Measurements from ENCODE around the gene TMEM63B. TPM values are rescaled to one million over a fixed set of nuclear protein-coding genes. Genes with fewer than 3 reads are reported as not detected.
"Not testable (repeated sequence)": the region's sequence is repeated elsewhere in the genome, so short reads cannot be mapped to it uniquely, and the experiment has no call there.

TMEM63B gene
- polyA plus RNA-seq, 2 of the 4 experiments (the other 2 are of a cell fraction) = 21.6 to 24.0 TPM

- WGBS (ENCODE audit: missing lambda C conversion rate) = 88% methylated on average over 4 of the region's 5 CpGs
These were observed 67.0 kb downstream of the TMEM63B start for GRCh38 chr6:44194326-44194725.

GRCh38 chr6:44196351-44196750 is 69.0 kb downstream of the TMEM63B start:
- WGBS (ENCODE audit: missing lambda C conversion rate) = 86% methylated on average over 11 of the region's 11 CpGs
- FAIRE-seq = not testable (repeated sequence)

More at GRCh38 chr6:44194326-44194725, 67.0 kb downstream of the TMEM63B start:
- no peak overlapping the region for H3K4me3 ChIP-seq
- no peak overlapping the region for H3K27ac ChIP-seq
- DNase-seq (ENCODE audit: low read depth in 1 of 2, low spot score in 1 of 2) = no peak
- no peak for TF ChIP-seq PBX3 (IDR thresholded peaks at IDR 0.05)
- no peak for TF ChIP-seq ZC3H11A (IDR thresholded peaks at IDR 0.05)
- TF ChIP-seq HMGXB4 (CRISPR knock-in tag; IDR thresholded peaks at IDR 0.05; ENCODE audit: borderline replicate concordance) = no peak
- no peak for ATAC-seq
- no peaks in the 10 kb centered on the region for H3K9me3 ChIP-seq
- FAIRE-seq = no peak
- ChIA-PET CTCF (interaction anchor here (0.6 to 1.6 kb wide), 4 partner anchors 8 to 369 kb away, joined by 3 to 4 read pairs (median 3); no protein-coding TSS in a partner anchor), POLR2A (no interaction called here)
- no peak overlapping the region for H3K4me2 ChIP-seq
- no peaks in the 10 kb centered on the region for H3K4me1 ChIP-seq

GRCh38 chr6:44198684-44199083 is 71.3 kb downstream of the TMEM63B start:
- H3K9me3 ChIP-seq = no peaks in the 10 kb centered on the region
- ATAC-seq (no peak), DNase-seq (ENCODE audit: low read depth in 1 of 2, low spot score in 1 of 2) (no peak), FAIRE-seq (no peak)
- no peak overlapping the region for H3K4me3 ChIP-seq
- 75% methylated on average over 3 of the region's 3 CpGs for WGBS (ENCODE audit: missing lambda C conversion rate)
- CTCF ChIA-PET = interaction anchor here (0.6 to 1.2 kb wide), 2 partner anchors 26 to 176 kb away, joined by 4 to 6 read pairs; no protein-coding TSS in a partner anchor
- TF ChIP-seq CBX8 (IDR thresholded peaks at IDR 0.05) = no peak
- TF ChIP-seq EHMT2 (IDR thresholded peaks at IDR 0.05; ENCODE audit: low read depth) = no peak
- TF ChIP-seq HEYL (CRISPR knock-in tag; IDR thresholded peaks at IDR 0.05) = no peak
- TF ChIP-seq POLR2A (IDR thresholded peaks at IDR 0.05; ENCODE audit: low read length) = no peak
- TF ChIP-seq NPAS2 (CRISPR knock-in tag; IDR thresholded peaks at IDR 0.05; ENCODE audit: borderline replicate concordance) = no peak
- TF ChIP-seq NR3C1 (IDR thresholded peaks at IDR 0.05) = no peak
- no peak for TF ChIP-seq ZC3H11A (IDR thresholded peaks at IDR 0.05)
- no peak for TF ChIP-seq EP300 (IDR thresholded peaks at IDR 0.05)
- TF ChIP-seq ZSCAN20 (CRISPR knock-in tag; IDR thresholded peaks at IDR 0.05) = no peak
- no peak for TF ChIP-seq HDAC2 (IDR thresholded peaks at IDR 0.05)
- no peak for TF ChIP-seq RNF2 (IDR thresholded peaks at IDR 0.05; ENCODE audit: borderline replicate concordance, low read depth)
- POLR2A ChIA-PET = no interaction called here
- no peak overlapping the region for H3K27ac ChIP-seq
- H3K4me2 ChIP-seq = no peak overlapping the region
- 0 out of 3 replicates have a peak, but pooled peaks cover 5% of the 10 kb centered on the region for H3K4me1 ChIP-seq

More at GRCh38 chr6:44196351-44196750, 69.0 kb downstream of the TMEM63B start:
- CTCF ChIA-PET; POLR2A ChIA-PET; H3K4me2 ChIP-seq; H3K4me1 ChIP-seq; ATAC-seq; H3K9me3 ChIP-seq; DNase-seq (ENCODE audit: low read depth in 1 of 2, low spot score in 1 of 2); H3K4me3 ChIP-seq; H3K27ac ChIP-seq: not testable (repeated sequence)

GRCh38 chr6:44199883-44200282 is 72.5 kb downstream of the TMEM63B start:
- H3K4me1 ChIP-seq = peaks cover 12% of the 10 kb centered on the region
- no peak overlapping the region for H3K4me3 ChIP-seq
- ChIA-PET CTCF (interaction anchor here (1.5 kb wide), 1 partner anchor 39 kb away, joined by 3 read pairs; no protein-coding TSS in a partner anchor), POLR2A (no interaction called here)
- no peak for DNase-seq (ENCODE audit: low read depth in 1 of 2, low spot score in 1 of 2)
- no peak overlapping the region for H3K27ac ChIP-seq
- no peak for FAIRE-seq
- no peak overlapping the region for H3K4me2 ChIP-seq
- no peaks in the 10 kb centered on the region for H3K9me3 ChIP-seq
- TF ChIP-seq JUNB (IDR thresholded peaks at IDR 0.05) (no peak), SREBF2 (IDR thresholded peaks at IDR 0.05) (no peak), FOSL2 (IDR thresholded peaks at IDR 0.05) (no peak), FOSL2 (CRISPR knock-in tag; IDR thresholded peaks at IDR 0.05) (no peak), CBX8 (IDR thresholded peaks at IDR 0.05) (no peak), SMC3 (IDR thresholded peaks at IDR 0.05) (no peak), NFE2L2 (conservative IDR thresholded peaks at IDR 0.05; ENCODE audit: low read length) (no peak), RAD21 (conservative IDR thresholded peaks at IDR 0.05 in 1 of 2, IDR thresholded peaks at IDR 0.05 in 1 of 2) (no peak), EP300 (IDR thresholded peaks at IDR 0.05) (no peak), MAFK (IDR thresholded peaks at IDR 0.05; ENCODE audit: partially characterized antibody) (no peak), GATA3 (IDR thresholded peaks at IDR 0.05; ENCODE audit: borderline replicate concordance) (no peak), MYC (IDR thresholded peaks at IDR 0.05; ENCODE audit: borderline replicate concordance, low read length) (no peak)
- 61% methylated on average over 4 of the region's 4 CpGs for WGBS (ENCODE audit: missing lambda C conversion rate)
- no peak for ATAC-seq
